Colon (tissue), 2 donors: ENCODE results near the gene OR2K2.
A peak's percentile ranks its signal among the peaks of the same experiment; 100 is the strongest.
"Not testable (repeated sequence)": the region's sequence is repeated elsewhere in the genome, so short reads cannot be mapped to it uniquely, and the experiment has no call there.

Experiments
- FAIRE-seq: peaks from 2 replicates; lab custom pipeline; 2012; peaks lifted over from hg19 to GRCh38; lab: Jason Lieb, UNC
- donor health status: control.
- donor health status: control.

Gene OR2K2

GRCh38 chr9:111330124-111330523 is at the start of gene OR2K2:
Gene OR2K2, minus strand, starts transcription at chr9:111330224. Its CDS starts 1,791 bp downstream, at chr9:111328433.
- FAIRE-seq: no peak

- FAIRE-seq: no peak
Observed at GRCh38 chr9:111375817-111376564, 46.0 kb upstream of the OR2K2 start.

- no peak for FAIRE-seq
Observed at GRCh38 chr9:111375062-111375461, 45.0 kb upstream of the OR2K2 start.

- FAIRE-seq: no peak
Observed at GRCh38 chr9:111372297-111372696, 42.3 kb upstream of the OR2K2 start.

- no peak for FAIRE-seq
Observed at GRCh38 chr9:111366978-111367377, 37.0 kb upstream of the OR2K2 start.

GRCh38 chr9:111362526-111362925 is 32.5 kb upstream of the OR2K2 start:
- no peak for FAIRE-seq

GRCh38 chr9:111360881-111361280 is 30.9 kb upstream of the OR2K2 start:
- FAIRE-seq: no peak

GRCh38 chr9:111356481-111357244 is 26.6 kb upstream of the OR2K2 start:
- no peak for FAIRE-seq

- no peak for FAIRE-seq
Observed at GRCh38 chr9:111352545-111352944, 22.5 kb upstream of the OR2K2 start.

- FAIRE-seq: peak; percentile 10
Observed at GRCh38 chr9:111350556-111350955, 20.5 kb upstream of the OR2K2 start.

GRCh38 chr9:111349766-111350165 is 19.7 kb upstream of the OR2K2 start:
- FAIRE-seq: peak; percentile 21

- FAIRE-seq: peak; percentile 58
Observed at GRCh38 chr9:111348821-111349271, 18.8 kb upstream of the OR2K2 start.

- FAIRE-seq: not testable (repeated sequence)
Observed at GRCh38 chr9:111334318-111334863, 4.4 kb upstream of the OR2K2 start.

GRCh38 chr9:111320631-111321030 is 9.4 kb downstream of the OR2K2 start:
- no peak for FAIRE-seq

GRCh38 chr9:111316796-111317195 is 13.2 kb downstream of the OR2K2 start:
- no peak for FAIRE-seq

- no peak for FAIRE-seq
Observed at GRCh38 chr9:111305914-111306313, 24.1 kb downstream of the OR2K2 start.

- not testable (repeated sequence) for FAIRE-seq
Observed at GRCh38 chr9:111304000-111304399, 26.0 kb downstream of the OR2K2 start.

GRCh38 chr9:111301195-111301594 is 28.8 kb downstream of the OR2K2 start:
- no peak for FAIRE-seq

- no peak for FAIRE-seq
Observed at GRCh38 chr9:111300140-111300735, 29.8 kb downstream of the OR2K2 start.

GRCh38 chr9:111299599-111299966 is 30.4 kb downstream of the OR2K2 start:
- FAIRE-seq: not testable (repeated sequence)

GRCh38 chr9:111298731-111299598 is 31.1 kb downstream of the OR2K2 start:
- FAIRE-seq: peak; percentile 77

- FAIRE-seq: no peak
Observed at GRCh38 chr9:111298111-111298510, 31.9 kb downstream of the OR2K2 start.
